NCI-H128 (cell line): ENCODE measurements around the gene CPT1B.
"Not testable (repeated sequence)": the region's sequence is repeated elsewhere in the genome, so short reads cannot be mapped to it uniquely, and the experiment has no call there.

ENCODE experiments used
- DNase-seq: peaks from one replicate; lab custom pipeline; 2025; ENCODE audit not compliant: unreplicated experiment; lab: John Stamatoyannopoulos, UW

Gene CPT1B

DNA sequence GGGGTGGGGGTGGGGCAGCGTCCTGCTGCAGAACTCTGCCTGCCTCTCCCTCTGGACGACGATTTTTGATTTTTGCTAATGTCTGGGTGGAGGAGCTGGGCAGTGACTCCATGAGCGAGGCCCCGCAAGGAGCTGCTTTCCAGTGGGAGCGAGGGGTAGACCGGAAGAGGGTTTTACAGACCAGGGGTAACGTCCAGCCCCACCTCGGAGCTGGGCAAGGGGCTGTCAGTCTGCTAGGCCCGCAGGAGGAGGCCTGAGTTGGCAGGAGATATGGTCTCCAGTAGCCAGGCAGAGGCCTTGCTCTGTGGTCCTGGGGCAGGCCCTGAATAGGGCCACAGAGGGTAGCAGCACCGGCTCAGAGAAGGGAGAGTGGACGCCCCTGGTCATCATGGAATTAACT is 31.4 kb upstream of the CPT1B start:
- no peak for DNase-seq

DNA sequence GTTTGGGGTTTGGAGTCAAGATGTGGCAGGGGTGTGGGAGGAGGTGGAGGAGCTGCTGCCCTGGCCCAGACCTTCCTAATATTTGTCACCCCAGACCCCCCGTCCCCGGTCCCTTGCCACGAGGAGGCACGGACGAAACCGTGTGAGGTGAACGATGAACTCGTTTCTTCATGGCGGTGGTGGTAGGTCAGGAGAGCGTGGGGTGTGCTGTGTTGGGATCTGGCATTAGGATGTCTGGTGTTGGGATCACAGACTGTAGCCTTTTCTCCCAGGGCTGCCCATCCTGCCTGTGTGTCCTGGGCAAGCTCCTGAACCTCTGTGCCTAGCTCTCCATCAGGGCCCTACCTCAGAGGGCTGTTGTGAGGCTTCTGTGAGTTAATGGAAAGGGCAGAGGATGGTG is 30.8 kb upstream of the CPT1B start:
- no peak for DNase-seq

DNA sequence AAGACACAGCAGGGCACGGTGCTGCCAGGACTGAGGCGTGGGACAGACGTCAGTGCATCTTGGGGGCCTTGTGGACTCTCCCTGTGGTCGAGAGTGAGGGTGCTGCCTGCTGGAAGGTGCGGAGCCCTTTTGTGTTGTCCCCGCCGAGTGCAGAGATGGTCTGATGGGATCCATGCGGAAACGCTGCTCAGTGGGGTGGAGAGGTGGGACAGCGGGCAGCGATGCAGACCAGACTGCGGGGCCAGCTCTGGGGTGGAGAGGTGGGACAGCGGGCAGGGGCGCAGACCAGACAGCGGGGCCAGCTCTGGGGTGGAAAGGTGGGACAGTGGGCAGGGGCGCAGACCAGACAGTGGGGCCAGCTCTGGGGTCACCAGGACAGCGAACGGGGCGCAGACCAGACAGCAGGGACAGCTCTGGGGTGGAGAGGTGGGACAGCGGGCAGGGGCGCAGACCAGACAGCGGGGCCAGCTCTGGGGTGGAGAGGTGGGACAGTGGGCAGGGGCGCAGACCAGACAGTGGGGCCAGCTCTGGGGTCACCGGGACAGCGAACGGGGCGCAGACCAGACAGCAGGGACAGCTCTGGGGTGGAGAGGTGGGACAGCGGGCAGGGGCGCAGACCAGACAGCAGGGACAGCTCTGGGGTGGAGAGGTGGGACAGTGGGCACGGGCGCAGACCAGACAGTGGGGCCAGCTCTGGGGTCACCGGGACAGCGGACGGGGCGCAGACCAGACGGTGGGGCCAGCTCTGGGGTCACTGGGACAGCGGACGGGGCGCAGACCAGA is 30.0 kb upstream of the CPT1B start:
- DNase-seq, result not testable (repeated sequence)

DNA sequence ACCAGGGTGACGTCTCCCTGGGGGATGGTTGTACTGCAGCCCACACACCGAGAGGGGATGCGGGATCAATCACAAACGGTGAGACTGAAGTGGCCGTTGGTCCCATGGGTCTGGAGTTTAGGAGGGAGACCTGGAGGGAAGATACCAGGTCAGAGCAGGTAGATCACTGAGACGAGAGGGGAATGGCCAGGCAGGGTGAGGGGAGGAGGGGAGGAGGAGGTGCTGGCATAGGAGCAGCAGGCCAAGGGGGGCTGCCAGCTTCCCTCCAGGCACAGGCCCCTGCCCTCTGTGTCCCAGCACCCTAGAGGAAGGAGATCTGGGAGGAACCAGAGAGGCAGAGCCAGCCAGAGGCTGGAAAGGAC is 29.4 kb upstream of the CPT1B start:
- DNase-seq, result no peak

DNA sequence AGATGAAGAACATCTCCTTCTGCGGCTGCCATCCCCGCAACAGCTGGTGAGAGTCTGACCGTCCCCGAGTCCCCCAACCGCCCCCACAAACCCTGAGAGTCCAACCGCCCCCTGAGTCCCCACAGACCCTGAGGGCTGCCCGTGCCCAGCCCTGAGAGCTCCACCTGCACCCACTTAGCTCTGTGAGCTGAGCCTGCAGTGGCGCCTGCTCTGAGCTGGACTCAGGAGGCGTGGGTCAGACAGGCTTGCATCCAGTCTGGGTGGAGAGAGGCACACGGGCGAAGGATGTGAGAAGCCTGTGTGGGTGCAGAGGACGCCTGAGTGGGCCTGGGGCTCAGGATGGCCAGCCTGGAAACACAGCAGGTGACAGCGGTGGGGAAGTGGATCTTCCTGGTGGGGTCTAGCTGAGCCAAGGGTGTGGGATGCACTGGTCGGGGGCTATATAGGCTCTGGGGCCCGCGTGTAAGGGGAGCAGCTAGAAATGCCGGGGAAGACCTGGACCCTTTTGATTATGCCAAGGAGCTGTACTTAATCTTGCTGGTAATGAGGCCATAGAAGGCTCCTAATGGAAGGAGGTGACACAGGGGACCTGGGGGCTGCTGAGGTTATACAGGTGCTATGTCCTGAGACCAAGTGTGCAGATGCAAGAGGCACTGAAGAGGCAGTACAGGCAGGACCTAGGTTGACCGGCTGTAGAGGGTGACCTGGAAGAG is 28.9 kb upstream of the CPT1B start:
- no peak for DNase-seq

DNA sequence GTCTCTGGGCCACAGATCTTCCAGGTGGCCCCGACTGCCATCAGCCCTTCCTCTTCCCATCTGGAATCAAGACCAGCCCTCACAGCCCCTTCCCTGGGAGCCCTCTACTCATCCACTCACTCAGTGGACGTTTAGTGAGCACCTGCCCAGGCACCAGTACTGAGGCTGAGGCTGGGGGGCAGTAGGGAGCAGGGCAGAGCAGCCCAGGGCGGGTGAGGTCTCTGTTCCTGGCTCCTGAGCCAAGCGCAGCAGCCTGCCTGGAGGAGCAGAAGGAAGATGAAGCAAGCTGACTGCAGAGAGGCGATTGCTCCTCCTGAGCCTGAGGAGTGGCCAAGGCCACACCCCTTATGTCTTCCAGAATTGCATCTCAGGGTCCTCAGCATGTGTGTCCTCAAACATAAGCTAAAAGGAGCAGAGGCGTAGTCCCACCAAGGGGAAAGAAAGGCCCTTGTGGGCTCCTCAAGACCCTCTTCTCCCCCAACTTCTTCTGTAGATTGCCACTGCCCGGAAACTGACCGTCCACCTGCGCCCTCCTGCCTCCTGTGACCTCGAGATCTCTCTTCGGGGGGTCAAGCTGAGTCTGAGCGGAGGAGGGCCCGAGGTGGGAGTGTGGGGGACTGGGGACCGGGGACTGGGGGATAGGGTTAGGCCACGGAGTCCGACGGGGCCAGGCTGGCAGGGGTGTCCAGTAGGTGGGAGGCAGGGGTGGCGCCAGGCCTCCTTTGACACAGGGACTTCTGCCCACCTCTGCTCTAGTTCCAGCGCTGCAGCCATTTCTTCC is 28.1 kb upstream of the CPT1B start:
- no peak for DNase-seq

DNA sequence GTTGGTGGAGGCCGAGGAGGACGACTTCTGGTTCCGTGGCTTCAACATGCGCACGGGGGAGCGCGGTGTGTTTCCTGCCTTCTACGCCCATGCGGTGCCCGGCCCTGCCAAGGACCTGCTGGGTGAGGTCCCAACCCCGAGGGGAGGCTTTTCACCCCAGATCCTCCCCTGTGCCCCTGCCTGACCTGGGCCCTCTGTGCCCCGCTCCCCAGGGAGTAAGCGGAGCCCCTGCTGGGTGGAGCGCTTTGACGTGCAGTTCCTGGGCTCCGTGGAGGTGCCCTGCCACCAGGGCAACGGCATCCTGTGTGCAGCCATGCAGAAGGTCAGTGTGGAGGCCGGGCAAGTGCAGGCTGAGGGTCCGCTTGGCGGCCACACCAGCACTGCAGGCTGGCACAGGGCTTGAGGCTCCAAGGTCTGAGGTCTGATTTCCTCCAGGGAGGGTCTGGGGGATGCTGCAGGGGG is 27.4 kb upstream of the CPT1B start:
- DNase-seq, result no peak

DNA sequence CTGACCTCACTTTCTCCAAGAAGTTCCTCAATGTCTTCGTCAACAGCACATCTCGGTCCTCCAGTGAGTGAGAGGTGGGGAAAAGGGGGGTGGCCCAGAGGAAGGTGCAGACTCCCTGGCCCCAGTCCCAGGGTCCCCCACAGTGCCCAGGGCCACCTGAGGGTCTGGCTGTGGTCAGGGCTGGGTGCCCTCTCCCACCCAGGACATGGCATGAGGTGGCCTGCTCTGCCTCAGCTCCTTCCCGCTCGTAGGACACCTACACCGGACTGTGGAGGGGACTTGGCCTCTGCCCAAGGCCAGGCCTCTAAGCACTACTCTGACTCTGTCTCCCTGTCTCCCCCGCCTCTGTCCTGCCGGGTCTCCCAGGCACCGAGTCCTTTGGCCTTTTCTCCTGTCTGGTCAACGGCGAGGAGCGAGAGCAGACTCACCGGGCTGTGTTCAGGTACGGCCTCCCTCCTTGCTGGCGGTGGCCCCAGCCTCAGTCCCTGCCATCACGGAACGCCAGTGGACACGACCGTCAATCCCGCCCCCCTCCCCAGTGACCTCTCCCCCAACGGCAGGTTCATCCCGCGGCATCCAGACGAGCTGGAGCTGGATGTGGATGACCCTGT is 26.9 kb upstream of the CPT1B start:
- no peak for DNase-seq

DNA sequence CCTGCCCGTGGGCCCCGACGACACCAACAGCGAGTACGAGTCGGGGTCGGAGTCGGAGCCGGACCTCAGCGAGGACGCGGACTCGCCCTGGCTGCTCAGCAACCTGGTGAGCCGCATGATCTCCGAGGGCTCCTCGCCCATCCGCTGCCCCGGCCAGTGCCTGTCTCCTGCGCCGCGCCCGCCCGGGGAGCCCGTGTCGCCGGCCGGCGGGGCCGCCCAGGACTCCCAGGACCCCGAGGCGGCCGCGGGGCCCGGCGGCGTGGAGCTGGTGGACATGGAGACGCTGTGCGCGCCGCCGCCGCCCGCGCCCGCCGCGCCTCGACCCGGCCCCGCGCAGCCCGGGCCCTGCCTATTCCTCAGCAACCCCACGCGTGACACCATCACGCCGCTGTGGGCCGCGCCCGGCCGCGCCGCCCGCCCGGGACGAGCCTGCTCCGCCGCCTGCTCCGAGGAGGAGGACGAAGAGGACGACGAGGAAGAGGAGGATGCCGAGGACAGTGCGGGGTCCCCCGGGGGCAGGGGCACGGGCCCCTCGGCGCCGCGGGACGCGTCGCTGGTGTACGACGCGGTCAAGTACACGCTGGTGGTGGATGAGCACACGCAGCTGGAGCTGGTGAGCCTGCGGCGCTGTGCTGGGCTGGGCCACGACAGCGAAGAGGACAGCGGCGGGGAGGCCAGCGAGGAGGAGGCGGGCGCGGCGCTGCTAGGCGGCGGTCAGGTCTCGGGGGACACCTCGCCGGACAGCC is 26.2 kb upstream of the CPT1B start:
- DNase-seq, result no peak

DNA sequence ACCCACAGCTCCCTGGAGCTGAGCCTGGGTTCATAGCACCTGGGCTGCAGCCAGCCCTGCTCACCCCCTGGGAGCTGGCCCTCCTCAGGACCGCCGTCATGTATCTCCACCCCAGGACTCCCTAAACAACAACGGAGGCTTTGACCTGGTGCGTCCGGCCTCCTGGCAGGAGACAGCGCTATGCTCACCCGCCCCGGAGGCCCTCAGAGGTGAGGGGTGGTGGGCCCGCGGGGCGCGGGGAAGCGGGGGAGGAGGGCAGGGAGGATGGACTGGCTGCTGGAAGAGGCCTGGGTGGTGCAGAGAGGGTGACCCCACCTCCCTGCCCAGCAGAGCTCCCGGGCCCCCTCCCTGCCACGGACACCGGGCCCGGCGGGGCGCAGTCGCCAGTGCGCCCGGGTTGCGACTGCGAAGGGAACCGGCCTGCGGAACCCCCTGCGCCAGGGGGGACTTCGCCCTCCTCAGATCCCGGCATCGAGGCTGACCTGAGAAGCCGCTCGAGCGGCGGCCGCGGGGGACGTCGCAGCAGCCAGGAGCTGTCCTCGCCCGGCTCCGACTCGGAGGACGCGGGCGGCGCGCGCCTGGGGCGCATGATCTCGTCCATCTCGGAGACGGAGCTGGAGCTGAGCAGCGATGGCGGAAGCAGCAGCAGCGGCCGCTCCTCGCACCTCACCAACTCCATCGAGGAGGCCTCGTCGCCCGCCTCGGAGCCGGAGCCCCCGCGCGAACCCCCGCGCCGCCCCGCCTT is 25.5 kb upstream of the CPT1B start:
- no peak for DNase-seq

DNA sequence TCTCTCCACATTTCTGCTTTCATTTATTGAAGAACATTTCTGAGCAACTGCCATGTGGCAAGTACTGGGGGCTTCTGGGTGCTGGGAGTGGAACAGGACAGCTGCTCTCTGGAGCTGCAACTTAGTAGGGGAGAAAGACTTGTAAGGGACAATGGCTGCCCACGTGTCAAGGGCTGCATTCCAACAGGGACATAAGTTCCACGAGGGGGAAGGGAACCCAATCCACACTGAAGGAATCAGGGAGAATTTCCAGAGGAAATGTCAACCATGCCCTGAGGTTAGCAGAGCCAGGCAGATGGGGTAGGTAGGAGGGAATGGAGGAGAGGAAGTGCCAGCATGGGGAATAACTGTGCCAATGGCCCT is 24.1 kb upstream of the CPT1B start:
- no peak for DNase-seq

DNA sequence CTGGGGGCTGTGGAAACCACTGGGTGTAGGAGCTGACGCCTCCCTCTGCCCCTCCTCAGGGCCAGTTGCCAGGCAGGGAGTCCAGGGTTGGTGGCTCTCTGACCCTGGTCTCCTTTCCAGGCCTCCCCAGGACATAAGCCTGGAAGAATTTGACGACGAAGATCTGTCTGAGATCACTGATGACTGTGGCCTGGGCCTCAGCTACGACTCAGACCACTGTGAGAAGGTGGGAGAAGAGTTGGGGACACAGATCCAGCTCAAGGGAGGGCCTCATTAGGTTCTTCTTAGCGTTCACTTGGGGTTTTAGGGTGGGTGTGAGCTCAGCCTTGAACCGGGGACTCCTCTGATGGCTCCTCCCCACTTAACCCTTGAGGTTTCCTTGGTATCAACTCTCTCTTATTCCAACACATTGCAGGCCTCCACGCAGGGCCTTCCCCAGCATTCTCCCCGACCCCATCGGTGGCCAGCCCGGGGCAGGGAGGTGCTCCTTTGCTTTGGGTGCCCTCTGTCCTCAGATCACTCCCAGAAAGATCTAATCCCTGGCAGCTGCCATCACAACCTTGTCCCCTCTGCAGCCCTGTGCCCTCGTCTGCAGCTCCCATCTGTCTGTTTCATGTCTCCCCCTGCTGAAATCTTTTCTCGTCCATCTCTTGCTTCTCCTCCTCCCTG is 23.6 kb upstream of the CPT1B start:
- DNase-seq, result no peak

DNA sequence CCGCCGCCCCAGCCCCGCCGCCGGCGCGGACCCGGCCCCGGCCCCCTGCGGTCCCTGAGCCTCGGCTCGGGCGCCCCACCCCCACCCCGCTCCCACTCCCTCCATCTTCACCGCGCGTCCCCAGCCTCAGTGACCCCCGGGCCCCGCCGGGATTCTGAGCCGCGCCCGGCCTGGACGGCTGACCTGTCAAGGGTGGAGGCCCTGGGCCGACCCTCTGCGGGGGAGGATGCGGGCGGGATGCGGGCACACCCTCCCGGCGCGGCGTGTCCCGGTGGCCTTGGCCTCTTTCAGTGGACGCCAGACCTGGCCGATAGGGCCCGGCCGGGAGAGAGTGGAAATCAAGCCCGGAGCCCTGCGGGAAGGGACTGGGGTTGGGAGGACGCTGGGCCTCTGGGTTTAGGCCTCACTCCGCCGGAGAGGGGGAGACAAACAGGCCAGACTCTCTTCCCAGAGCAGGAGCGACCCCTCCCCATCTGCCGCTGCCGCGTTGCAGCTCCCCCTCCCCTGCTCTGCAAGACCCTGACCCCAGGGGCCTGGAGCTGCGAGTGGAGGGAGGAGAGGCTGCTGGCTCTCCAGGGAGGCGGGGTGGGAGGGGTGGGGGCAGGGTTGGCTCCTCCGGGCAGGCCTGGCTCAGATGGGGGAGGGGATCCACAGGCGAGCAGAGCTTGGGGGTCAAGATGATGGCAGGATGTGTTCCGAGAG is 22.9 kb upstream of the CPT1B start:
- no peak for DNase-seq

DNA sequence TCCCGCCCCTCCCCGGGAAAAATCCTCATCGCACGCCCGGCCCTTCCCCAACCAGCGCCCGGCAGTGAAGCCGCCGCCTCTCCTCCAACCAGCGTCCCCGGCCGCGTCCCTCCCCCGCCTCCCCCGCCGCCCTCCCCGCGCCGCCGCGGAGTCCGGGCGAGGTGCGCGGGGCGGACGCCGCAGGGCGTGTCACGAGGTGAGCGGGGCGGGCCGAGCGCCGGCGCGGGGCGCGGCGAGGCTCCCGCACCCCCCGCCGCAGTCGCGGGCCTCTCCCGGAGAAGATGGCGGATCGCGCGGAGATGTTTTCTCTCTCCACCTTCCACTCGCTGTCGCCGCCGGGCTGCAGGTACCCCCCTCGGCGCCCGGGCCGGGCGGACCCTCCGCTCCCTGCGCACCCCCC is 22.3 kb upstream of the CPT1B start, which contains the start of gene MAPK8IP2:
TSS of gene MAPK8IP2 (plus strand) at position 256 of the 400 bp plus-strand sequence. CDS start at position 282, 26 bp downstream.
- DNase-seq, result no peak

DNA sequence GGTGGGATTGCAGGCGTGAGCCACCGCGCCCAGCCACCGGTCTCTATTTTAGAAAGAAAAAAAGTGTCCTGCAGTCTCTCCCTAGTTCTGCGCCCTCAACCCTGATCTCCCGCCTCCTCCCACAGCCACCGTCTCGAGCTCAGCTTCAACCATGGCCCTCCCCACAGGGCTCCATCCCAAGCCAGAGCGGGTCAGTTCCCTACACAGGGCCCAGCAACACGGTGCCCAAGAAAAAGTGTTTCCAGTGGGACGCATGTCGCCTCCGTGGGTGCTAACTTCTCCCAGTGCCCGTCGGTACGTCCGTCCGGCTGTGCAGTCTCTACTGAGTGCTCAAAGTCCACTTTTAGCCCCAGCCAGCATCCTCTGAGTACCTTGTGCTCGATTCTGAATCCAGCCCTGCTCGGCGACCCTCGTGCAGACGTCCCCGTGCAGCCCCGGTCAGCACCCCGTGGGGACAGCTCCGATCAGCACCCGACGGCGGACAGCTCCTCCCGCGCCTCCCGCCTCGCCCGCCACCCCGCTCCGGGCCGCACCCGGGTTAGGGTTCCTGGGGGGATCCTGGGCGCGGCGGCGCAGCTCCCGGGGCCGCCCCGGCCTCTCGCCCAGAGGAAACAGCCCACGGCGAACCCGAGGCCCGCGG is 21.7 kb upstream of the CPT1B start:
- no peak for DNase-seq

DNA sequence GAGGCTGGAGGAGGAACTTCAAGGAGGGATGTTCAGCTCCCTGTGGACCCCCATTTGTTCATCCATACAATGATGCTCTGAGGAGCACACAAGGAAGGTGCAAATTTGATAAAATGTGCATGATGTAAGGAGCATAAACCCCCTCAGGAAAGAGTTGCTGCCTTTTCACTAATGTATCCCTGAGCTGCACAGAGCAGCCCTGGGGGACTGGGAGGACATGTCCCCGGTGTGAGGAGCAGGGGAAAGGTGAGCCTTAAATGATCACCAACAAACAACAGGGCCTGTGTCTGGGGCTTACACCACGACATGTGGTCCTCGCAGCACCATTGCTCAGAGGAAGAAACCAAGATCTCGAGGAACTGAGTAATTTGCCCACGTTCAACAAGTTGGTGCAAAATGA is 18.9 kb upstream of the CPT1B start:
- no peak for DNase-seq

DNA sequence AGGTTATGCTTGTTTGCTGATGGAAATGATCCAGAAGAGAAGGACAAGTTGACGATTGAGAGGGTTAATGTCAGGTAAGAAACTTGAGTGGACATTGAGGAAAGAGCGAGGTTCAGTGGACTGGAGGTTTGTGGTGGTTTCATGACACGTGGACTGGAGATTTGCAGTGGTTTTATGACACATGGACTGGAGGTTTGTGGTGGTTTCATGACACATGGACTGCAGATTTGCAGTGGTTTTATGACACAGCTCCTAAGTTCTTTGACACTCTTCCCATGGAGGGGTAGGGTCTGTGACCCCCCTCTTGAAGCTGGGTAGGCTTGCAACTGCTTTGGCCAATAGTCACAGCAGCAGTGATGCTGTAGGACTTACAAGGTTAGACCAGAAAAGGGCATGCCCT is 17.0 kb upstream of the CPT1B start:
- DNase-seq, result no peak

DNA sequence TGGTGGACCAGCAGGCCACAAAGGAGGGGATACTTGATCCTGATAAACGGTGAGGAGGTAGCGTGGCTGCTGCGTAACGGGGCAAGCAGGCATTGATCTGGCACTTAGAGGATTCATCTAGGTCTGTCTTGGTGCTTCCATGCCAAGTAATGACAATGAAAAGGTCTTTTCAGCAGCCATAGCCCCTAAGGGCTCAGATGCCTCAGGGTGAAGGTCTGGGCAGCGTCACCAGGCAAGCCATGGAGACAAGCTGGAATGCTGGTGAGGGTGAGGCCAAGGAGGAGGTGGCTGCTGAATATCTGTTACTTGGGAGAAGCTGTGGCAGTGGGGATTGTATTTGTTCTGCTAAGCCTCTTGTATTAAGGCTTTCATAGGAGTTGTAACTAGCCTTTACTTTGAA is 9.2 kb upstream of the CPT1B start:
- no peak for DNase-seq
